ENCODE data around the gene JAG1.

The JAG1 gene

GRCh38 chr20:10643560-10643873 is 30.3 kb downstream of the JAG1 start:
- in situ Hi-C loops (cut with HindIII; ENCODE audit: low pct_unique_long_range_greater_than_20kb, low sequenced_read_pairs) = no loop called here
- DNase-seq (ENCODE audit: low read depth in 1 of 2, low spot score in 1 of 2) = no peak
- no peak for TF ChIP-seq JUND (IDR thresholded peaks at IDR 0.05; ENCODE audit: low read depth)

DNA sequence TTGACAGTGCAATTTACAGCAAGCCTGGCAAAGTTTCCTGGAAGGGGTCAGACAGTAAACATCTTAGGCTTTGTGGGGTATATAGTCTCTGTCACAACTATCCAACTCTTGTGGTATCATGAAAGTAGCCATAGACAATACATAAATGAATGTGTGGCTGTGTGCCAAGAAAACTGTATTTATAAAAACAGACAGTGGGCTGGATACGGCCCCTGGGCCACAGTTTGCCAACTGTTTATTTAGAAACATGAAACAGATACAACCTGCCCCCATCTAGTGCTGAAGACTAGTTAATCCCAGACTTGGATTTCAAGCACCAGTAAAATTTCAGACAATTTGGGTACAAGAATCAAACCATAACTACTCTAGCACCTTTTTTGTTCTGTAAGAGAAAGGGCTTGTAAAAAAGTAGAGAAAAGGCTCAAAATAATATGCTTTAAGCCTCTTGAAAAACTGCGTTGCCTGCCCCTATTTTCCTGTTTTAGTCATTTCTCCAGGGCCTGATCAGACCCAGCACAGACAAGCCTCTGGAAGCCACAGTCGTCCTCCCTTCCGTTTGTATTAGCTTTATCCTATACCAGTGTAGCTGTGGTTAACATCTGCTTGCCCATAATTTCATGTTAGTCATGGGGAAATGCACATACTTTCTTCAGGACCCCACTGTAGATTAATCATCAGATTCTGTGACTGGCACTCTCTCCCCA is 30.8 kb downstream of the JAG1 start:
- no peak for TF ChIP-seq JUND (IDR thresholded peaks at IDR 0.05; ENCODE audit: low read depth)
- in situ Hi-C loops (cut with HindIII; ENCODE audit: low pct_unique_long_range_greater_than_20kb, low sequenced_read_pairs) = no loop called here
- no peak for DNase-seq (ENCODE audit: low read depth in 1 of 2, low spot score in 1 of 2)

- no peak for DNase-seq (ENCODE audit: low read depth in 1 of 2, low spot score in 1 of 2)
- in situ Hi-C loops (cut with HindIII; ENCODE audit: low pct_unique_long_range_greater_than_20kb, low sequenced_read_pairs) = no loop called here
- TF ChIP-seq JUND (IDR thresholded peaks at IDR 0.05; ENCODE audit: low read depth) = no peak
Measured at GRCh38 chr20:10641893-10642292, 31.9 kb downstream of the JAG1 start.

GRCh38 chr20:10641467-10641866 is 32.3 kb downstream of the JAG1 start:
- no peak for TF ChIP-seq JUND (IDR thresholded peaks at IDR 0.05; ENCODE audit: low read depth)
- no peak for DNase-seq (ENCODE audit: low read depth in 1 of 2, low spot score in 1 of 2)
- in situ Hi-C loops (cut with HindIII; ENCODE audit: low pct_unique_long_range_greater_than_20kb, low sequenced_read_pairs) = no loop called here

DNA sequence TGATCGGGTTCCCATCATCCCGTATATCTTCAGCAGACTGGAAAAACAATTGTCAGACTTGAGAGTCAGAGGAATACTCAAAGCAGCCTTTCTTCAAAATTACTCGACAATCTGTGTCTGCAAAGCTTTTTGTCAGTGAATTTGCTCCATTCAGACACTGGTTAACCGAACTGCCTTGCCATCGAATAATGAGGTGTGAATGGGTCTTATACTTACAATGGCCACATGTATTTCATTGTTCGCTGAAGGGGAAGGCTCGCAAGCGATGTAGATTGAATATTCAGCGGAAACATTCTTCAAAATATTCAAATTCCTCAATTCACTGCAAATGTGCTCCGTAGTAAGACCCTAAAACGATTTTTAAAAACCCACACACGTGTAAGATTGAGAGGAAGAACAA is 32.9 kb downstream of the JAG1 start:
- no peak for DNase-seq (ENCODE audit: low read depth in 1 of 2, low spot score in 1 of 2)
- TF ChIP-seq JUND (IDR thresholded peaks at IDR 0.05; ENCODE audit: low read depth) = no peak
- in situ Hi-C loops (cut with HindIII; ENCODE audit: low pct_unique_long_range_greater_than_20kb, low sequenced_read_pairs) = no loop called here

GRCh38 chr20:10639737-10640556 is 33.9 kb downstream of the JAG1 start:
- DNase-seq (ENCODE audit: low read depth in 1 of 2, low spot score in 1 of 2) = no peak
- in situ Hi-C loops (cut with HindIII; ENCODE audit: low pct_unique_long_range_greater_than_20kb, low sequenced_read_pairs) = no loop called here
- TF ChIP-seq JUND (IDR thresholded peaks at IDR 0.05; ENCODE audit: low read depth) = no peak

DNA sequence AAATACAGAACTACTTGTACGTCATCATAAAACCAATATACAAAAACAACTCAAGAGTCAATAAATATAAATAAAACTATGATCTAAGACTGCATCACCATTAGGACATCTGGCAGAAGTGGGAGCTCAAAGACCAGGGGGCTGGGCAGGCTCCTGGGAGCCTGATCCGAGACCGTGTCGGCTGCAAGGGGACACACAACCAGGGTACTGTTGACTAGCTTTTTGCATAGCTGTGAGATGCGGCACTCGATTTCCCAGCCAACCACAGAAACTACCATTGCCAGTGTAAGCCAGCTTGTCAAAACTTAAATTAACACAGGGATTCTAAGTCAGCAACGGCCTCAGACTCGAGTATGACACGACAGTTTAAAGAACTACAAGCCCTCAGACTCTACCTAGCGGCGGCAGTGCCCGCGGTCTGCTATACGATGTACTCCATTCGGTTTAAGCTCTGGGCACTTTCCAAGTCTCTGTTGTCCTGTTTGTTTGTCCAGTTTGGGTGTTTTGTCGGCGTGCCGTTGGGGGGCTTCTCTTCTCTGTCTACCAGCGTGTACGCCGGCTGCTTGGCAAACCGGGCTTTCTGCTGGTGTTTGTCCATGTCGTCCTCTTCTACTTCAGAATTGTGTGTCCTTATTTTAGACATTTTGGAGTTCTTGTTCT is 34.6 kb downstream of the JAG1 start:
- TF ChIP-seq JUND (IDR thresholded peaks at IDR 0.05; ENCODE audit: low read depth) = no peak
- in situ Hi-C loops (cut with HindIII; ENCODE audit: low pct_unique_long_range_greater_than_20kb, low sequenced_read_pairs) = no loop called here
- no peak for DNase-seq (ENCODE audit: low read depth in 1 of 2, low spot score in 1 of 2)

DNA sequence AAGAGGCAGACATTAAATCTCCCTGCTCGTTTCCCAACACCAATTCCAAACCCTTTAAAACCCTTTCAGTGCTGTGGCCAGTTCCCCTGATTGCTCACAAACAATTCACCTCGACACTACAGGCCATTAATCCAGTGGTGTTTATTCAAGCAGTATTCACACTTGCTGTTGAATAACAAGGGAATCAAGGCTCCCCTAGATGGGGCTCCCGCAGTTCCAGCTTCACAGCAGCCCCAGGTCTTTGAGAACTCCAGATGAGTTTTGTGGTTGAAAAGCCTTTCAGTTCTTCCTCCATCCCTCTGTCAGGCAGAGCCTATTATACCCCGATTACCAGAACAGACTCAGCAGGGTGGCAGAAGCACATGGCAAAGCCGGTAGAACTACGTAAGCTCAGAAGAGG is 36.2 kb downstream of the JAG1 start:
- TF ChIP-seq JUND (IDR thresholded peaks at IDR 0.05; ENCODE audit: low read depth) = no peak
- in situ Hi-C loops (cut with HindIII; ENCODE audit: low pct_unique_long_range_greater_than_20kb, low sequenced_read_pairs) = no loop called here
- no peak for DNase-seq (ENCODE audit: low read depth in 1 of 2, low spot score in 1 of 2)

- in situ Hi-C loops (cut with HindIII; ENCODE audit: low pct_unique_long_range_greater_than_20kb, low sequenced_read_pairs) = no loop called here
- no peak for TF ChIP-seq JUND (IDR thresholded peaks at IDR 0.05; ENCODE audit: low read depth)
Measured at GRCh38 chr20:10637031-10637559, 36.7 kb downstream of the JAG1 start.

DNA sequence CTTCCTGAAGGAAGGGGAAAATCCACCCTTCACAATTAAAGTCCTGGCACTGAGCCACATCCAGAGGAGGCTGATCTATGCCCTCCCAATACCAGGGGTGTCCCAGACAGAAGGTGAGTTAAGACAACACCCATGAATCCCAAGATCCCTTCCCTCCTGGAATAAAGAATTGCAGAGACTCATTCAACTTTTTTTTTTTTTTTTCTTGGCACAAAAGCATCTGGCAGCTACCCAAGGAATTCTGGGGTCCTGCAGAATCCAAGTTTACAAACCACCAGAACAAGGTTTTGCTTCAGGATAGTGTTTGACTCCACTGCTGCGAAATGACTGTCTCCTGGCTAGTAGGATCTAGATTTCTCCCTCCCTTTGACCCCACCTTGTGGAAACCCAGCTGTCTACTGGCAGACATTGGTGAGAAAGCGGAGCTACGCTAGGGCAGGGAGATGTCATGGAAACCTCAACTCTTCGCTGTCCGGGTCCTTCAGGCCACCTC is 37.4 kb downstream of the JAG1 start:
- DNase-seq (ENCODE audit: low read depth in 1 of 2, low spot score in 1 of 2) = no peak

More at GRCh38 chr20:10637031-10637559, 36.7 kb downstream of the JAG1 start:
- no peak for DNase-seq (ENCODE audit: low read depth in 1 of 2, low spot score in 1 of 2)

DNA sequence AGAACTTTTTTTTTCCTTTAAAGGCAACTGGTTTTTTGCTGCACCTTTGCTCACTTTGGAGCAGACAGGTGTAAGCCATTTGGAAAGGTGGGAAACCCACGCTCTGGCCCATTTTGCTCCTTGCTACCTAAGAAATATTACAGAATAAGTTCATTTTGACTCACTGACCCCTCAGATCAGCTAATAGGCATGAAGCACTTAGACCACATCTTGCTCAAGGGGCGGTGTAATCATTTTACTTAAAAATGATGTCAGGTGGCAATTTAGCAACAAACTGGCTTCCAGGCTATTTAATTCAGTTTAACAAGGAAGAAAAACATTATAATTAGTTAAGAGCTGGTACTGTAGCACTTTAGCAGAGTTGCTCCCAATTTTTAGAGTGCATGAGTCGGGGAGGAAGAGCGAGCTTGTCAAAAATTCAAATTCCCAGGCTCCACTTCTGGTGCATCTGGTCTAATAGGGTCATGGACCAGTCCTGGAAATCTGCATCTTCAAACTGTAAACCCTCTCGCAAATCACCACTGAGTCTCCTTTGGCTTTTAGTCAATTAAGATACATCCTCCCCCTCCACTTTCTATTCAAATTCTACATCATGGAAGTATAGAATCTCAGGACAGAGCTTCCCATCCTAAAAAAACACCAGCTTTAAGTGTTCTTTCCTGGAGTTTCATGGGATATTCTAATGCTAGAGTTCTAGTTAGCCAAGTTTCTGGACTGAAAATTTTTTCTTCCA is 38.2 kb downstream of the JAG1 start:
- in situ Hi-C loops (cut with HindIII; ENCODE audit: low pct_unique_long_range_greater_than_20kb, low sequenced_read_pairs) = no loop called here
- TF ChIP-seq JUND (IDR thresholded peaks at IDR 0.05; ENCODE audit: low read depth) = no peak
- DNase-seq (ENCODE audit: low read depth in 1 of 2, low spot score in 1 of 2) = no peak

More for the DNA sequence above, 37.4 kb downstream of the JAG1 start:
- in situ Hi-C loops (cut with HindIII; ENCODE audit: low pct_unique_long_range_greater_than_20kb, low sequenced_read_pairs) = no loop called here
- no peak for TF ChIP-seq JUND (IDR thresholded peaks at IDR 0.05; ENCODE audit: low read depth)
